ENCODE results near the gene OR11H6. TPM values are rescaled to one million over a fixed set of nuclear protein-coding genes. Genes with fewer than 3 reads are reported as not detected.
"Not testable (repeated sequence)": the region's sequence is repeated elsewhere in the genome, so short reads cannot be mapped to it uniquely, and the experiment has no call there.

OR11H6 gene
- total RNA-seq, 1 donor from 2014 or later = not detected

DNA sequence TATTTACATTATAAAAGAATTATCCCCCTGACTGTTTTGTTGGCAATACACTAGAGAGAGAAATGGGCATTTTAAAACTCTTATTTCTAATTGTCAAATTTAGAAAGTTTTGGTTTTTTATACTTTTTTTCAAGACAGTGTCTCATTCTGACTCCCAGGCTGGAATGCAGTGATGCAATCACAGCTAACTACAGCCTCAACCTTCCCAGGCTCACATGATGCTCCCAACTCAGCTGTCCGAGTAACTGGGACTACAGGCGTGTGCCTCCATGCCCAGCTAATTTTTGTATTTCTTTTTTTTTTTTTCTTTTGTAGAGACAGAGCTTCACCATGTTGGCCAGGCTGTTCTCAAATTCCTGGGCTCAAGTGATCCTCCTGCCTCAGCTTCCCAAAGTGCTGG is 8.3 kb upstream of the OR11H6 start:
- Histone ChIP-seq H3K9me3 (replicated peaks) (peaks cover 18% of the 10 kb centered on the region), H3K4me1 (no peaks in the 10 kb centered on the region), H3K27me3 (ENCODE audit: low read depth) (no peaks in the 10 kb centered on the region), H3K4me3 (no peak overlapping the region), H3K27ac (replicated peaks) (no peak overlapping the region), H3K36me3 (no peaks in the 10 kb centered on the region)
- intact Hi-C loops (cut with micrococcal nuclease) = no loop called here
- TF ChIP-seq, protein P1, sequence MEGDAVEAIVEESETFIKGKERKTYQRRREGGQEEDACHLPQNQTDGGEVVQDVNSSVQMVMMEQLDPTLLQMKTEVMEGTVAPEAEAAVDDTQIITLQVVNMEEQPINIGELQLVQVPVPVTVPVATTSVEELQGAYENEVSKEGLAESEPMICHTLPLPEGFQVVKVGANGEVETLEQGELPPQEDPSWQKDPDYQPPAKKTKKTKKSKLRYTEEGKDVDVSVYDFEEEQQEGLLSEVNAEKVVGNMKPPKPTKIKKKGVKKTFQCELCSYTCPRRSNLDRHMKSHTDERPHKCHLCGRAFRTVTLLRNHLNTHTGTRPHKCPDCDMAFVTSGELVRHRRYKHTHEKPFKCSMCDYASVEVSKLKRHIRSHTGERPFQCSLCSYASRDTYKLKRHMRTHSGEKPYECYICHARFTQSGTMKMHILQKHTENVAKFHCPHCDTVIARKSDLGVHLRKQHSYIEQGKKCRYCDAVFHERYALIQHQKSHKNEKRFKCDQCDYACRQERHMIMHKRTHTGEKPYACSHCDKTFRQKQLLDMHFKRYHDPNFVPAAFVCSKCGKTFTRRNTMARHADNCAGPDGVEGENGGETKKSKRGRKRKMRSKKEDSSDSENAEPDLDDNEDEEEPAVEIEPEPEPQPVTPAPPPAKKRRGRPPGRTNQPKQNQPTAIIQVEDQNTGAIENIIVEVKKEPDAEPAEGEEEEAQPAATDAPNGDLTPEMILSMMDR (IDR thresholded peaks at IDR 0.05; ENCODE audit: borderline replicate concordance) = no peak
- no peak for DNase-seq

DNA sequence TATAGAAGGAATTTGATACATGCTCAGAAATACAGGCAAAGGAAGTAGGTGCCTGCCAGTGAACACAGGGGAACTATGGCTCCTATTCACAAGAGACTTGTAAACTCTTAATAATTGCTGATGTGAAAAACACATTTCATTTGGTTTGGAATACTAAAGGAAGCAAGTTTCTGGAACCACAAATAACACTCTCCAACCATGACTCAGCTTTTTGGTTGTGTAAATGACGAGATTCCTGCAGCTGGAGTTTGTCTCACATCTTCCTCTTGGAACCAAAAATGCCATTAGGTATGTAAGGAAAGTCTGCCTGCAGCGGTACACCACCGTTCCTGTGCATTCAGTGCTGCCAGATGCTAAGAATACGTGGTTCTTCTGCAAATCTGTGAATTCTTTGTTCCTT is 4.5 kb upstream of the OR11H6 start:
- TF ChIP-seq, protein P1 (IDR thresholded peaks at IDR 0.05; ENCODE audit: borderline replicate concordance) = no peak

DNA sequence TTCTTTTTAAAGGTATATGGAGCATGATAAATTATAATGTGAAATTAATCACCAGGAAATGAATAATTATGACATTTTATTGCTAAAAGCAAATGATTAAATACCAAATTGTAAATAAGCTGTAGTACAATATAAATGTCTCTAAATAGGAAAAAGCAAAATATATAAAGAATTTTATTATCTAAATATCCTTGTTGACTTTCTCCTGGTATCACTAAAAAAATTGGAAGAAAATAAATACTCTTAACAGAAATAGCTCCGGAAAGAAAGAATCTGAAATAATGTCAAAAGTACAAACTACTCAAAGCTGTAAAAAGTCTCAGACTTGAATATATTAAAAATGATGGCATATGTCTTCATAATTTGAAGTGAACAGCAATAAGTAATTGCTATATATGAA is 5.2 kb downstream of the OR11H6 start, which contains the start of gene OR11H7:
OR11H7 (plus strand) TSS at position 301 of the 400 bp plus-strand sequence.
- H3K9me3 ChIP-seq (replicated peaks) = peaks cover 18% of the 10 kb centered on the region
- no peaks in the 10 kb centered on the region for H3K27me3 ChIP-seq (ENCODE audit: low read depth)
- intact Hi-C loops (cut with micrococcal nuclease) = no loop called here
- H3K4me1 ChIP-seq = no peaks in the 10 kb centered on the region
- DNase-seq = no peak
- H3K36me3 ChIP-seq = no peaks in the 10 kb centered on the region
- TF ChIP-seq, protein P1 (IDR thresholded peaks at IDR 0.05; ENCODE audit: borderline replicate concordance) = no peak
- H3K27ac ChIP-seq (replicated peaks) = no peak within 1 kb of the TSS
- no peak within 1 kb of the TSS for H3K4me3 ChIP-seq

More for the DNA sequence above, 4.5 kb upstream of the OR11H6 start:
- Histone ChIP-seq H3K4me3 (no peak overlapping the region), H3K27me3 (ENCODE audit: low read depth) (no peaks in the 10 kb centered on the region), H3K4me1 (no peaks in the 10 kb centered on the region), H3K36me3 (no peaks in the 10 kb centered on the region), H3K9me3 (replicated peaks) (peaks cover 12% of the 10 kb centered on the region), H3K27ac (replicated peaks) (no peak overlapping the region)
- DNase-seq = no peak
- intact Hi-C loops (cut with micrococcal nuclease) = no loop called here

DNA sequence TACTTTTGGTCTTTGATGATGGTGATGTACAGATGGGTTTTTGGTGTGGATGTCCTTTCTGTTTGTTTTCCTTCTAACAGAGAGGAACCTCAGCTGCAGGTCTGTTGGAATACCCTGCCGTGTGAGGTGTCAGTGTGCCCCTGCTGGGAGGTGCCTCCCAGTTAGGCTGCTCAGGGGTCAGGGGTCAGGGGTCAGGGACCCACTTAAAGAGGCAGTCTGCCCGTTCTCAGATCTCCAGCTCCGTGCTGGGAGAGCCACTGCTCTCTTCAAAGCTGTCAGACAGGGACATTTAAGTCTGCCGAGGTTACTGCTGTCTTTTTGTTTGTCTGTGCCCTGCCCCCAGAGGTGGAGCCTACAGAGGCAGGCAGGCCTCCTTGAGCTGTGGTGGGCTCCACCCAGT is 11.9 kb downstream of the OR11H6 start:
- H3K4me3 ChIP-seq; DNase-seq; H3K4me1 ChIP-seq; H3K27me3 ChIP-seq (ENCODE audit: low read depth); H3K9me3 ChIP-seq (replicated peaks); intact Hi-C loops (cut with micrococcal nuclease); H3K27ac ChIP-seq (replicated peaks); H3K36me3 ChIP-seq: not testable (repeated sequence)

DNA sequence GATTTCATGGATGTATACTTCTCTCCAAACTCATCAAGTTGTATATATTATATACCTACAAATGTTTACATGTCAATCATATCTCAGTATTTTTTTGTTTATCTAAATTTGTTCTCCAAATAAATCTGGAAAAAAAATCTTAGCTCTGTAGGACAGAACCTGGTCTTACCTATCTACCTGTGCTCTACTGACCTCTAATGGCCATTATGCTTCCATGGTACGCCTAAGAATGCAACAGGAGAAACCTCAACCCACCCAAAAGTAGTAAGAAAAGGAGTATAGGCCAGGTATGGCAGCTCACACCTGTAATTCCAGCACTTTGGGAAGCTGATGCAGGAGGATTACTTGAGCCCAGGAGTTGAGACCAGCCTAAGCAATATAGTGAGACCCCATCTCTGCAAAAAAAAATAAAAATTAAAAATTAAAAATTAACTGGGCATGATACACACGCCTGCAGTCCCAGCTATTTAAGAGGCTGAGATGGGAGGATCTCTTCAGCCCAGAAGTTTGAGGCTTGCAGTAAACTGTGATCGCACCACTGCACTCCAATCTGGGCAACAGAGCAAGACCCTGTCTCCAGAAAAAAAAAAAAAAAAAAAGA is 24.2 kb downstream of the OR11H6 start:
- Histone ChIP-seq H3K36me3 (no peaks in the 10 kb centered on the region), H3K4me3 (no peak overlapping the region), H3K27me3 (ENCODE audit: low read depth) (no peaks in the 10 kb centered on the region), H3K27ac (replicated peaks) (no peak overlapping the region), H3K4me1 (no peaks in the 10 kb centered on the region), H3K9me3 (replicated peaks) (peaks cover 23% of the 10 kb centered on the region)
- intact Hi-C loops (cut with micrococcal nuclease) = no loop called here
- TF ChIP-seq, protein P1 (IDR thresholded peaks at IDR 0.05; ENCODE audit: borderline replicate concordance) = no peak
- no peak for DNase-seq

DNA sequence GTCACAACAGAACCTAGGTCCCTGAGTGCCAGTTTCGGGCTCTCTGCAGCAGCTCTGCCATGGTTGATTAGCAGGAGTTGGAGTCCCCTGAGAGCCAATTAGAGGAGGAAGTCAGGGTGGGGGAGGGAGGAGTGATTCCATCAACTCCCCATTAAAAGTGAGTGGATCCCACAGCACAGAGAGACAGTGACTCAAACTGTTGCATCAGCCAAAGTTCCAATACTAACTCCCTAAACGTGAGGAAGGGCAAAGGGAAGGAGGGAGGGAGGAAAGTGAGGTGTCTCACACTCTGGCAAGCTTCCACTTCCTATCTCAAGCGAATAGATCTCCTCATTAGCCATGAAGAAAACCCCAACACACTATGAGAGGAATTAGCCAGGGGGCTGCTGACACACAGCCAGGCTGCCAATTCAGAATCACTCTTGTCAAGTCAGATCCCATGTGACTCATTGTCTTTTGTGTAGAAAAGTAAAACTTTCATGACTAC is 39.2 kb downstream of the OR11H6 start:
- TF ChIP-seq, protein P1 (IDR thresholded peaks at IDR 0.05; ENCODE audit: borderline replicate concordance) = no peak
- no peaks in the 10 kb centered on the region for H3K36me3 ChIP-seq
- H3K9me3 ChIP-seq (replicated peaks) = no peaks in the 10 kb centered on the region
- no peaks in the 10 kb centered on the region for H3K4me1 ChIP-seq
- no peak for DNase-seq
- H3K4me3 ChIP-seq = no peak overlapping the region
- no peaks in the 10 kb centered on the region for H3K27me3 ChIP-seq (ENCODE audit: low read depth)
- intact Hi-C loops (cut with micrococcal nuclease) = no loop called here
- no peak overlapping the region for H3K27ac ChIP-seq (replicated peaks)

DNA sequence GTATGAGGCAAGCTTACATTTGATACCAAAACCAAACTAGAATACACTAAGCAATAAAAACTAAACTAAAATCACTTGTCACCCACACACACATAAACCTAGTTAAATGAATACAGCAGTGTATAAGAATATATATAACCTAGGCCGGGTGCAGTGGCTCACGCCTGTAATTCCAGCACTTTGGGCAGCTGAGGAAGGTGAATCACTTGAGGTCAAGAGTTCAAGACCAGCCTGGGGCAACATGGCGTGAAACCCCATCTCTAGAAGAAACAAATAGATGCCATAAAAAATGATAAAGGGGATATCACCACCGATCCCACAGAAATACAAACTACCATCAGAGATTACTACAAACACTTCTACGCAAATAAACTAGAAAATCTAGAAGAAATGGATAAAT is 40.9 kb downstream of the OR11H6 start:
- H3K4me3 ChIP-seq; H3K27ac ChIP-seq (replicated peaks); H3K36me3 ChIP-seq; DNase-seq; H3K27me3 ChIP-seq (ENCODE audit: low read depth); intact Hi-C loops (cut with micrococcal nuclease); H3K9me3 ChIP-seq (replicated peaks); H3K4me1 ChIP-seq: not testable (repeated sequence)

Measured in left ventricle myocardium inferior (tissue), 1 donor.